ENCODE measurements around the gene BCL2. TPM values are rescaled to one million over a fixed set of nuclear protein-coding genes. Genes with fewer than 3 reads are reported as not detected.

The BCL2 gene
- total RNA-seq, 4 donors from 2014 or later: 14.3 to 34.8 (median 23.5) TPM

- Histone ChIP-seq H3K27me3 (no peaks in the 10 kb centered on the region), H3K9me3 (no peaks in the 10 kb centered on the region), H3K36me3 (no peaks in the 10 kb centered on the region), H3K4me3 (no peak overlapping the region), H3K4me1 (peaks cover 0 to 17% (median 3%) of the 10 kb centered on the region in 4 donors), H3K27ac (no peak overlapping the region)
- WGBS, 2 donors (ENCODE audit: low coverage in 1 of 2): 83% methylated on average over 8 of the region's 8 CpGs
- DNase-seq: no peak
- intact Hi-C loops (cut with DNase I; ENCODE audit: low total_unique reads): no loop called here
- no peak for TF ChIP-seq POLR2A (IDR thresholded peaks at IDR 0.05)
- in situ Hi-C loops (cut with MboI; ENCODE audit: low pct_ligation_motif_present in 1 of 4, low pct_unique_long_range_greater_than_20kb in 1 of 4, low sequenced_read_pairs in 3 of 4): no loop called here
These were observed 105.5 kb downstream of the BCL2 start for GRCh38 chr18:63213936-63214671.

- 80 to 81% methylated on average over 3 to 6 of the region's 6 CpGs for WGBS, 2 donors (ENCODE audit: low coverage in 1 of 2)
- Histone ChIP-seq H3K27ac (no peak overlapping the region), H3K4me1 (peaks cover 0 to 21% (median 9%) of the 10 kb centered on the region in 4 donors)
These were observed 106.2 kb downstream of the BCL2 start for GRCh38 chr18:63213331-63213900.

GRCh38 chr18:63210521-63210920, 109.0 kb downstream of the BCL2 start:
- DNase-seq: no peak
- WGBS, 2 donors (ENCODE audit: low coverage in 1 of 2): 82 to 85% methylated on average over 3 of the region's 3 CpGs
- Histone ChIP-seq H3K9me3 (no peaks in the 10 kb centered on the region), H3K4me1 (peaks cover 0 to 40% (median 26%) of the 10 kb centered on the region in 4 donors), H3K36me3 (no peaks in the 10 kb centered on the region), H3K4me3 (no peak overlapping the region), H3K27me3 (no peaks in the 10 kb centered on the region), H3K27ac (no peak overlapping the region)
- in situ Hi-C loops (cut with MboI; ENCODE audit: low pct_ligation_motif_present in 1 of 4, low pct_unique_long_range_greater_than_20kb in 1 of 4, low sequenced_read_pairs in 3 of 4): no loop called here
- TF ChIP-seq CTCF (IDR thresholded peaks at IDR 0.05): no peak
- TF ChIP-seq POLR2AphosphoS5 (IDR thresholded peaks at IDR 0.05): no peak
- TF ChIP-seq POLR2A (IDR thresholded peaks at IDR 0.05): no peak
- TF ChIP-seq EP300 (IDR thresholded peaks at IDR 0.05; ENCODE audit: low read depth): no peak
- intact Hi-C loops (cut with DNase I; ENCODE audit: low total_unique reads): no loop called here

More at GRCh38 chr18:63213331-63213900, 106.2 kb downstream of the BCL2 start:
- H3K4me3 ChIP-seq: no peak overlapping the region
- H3K9me3 ChIP-seq: no peaks in the 10 kb centered on the region
- no peaks in the 10 kb centered on the region for H3K36me3 ChIP-seq
- no peaks in the 10 kb centered on the region for H3K27me3 ChIP-seq
- in situ Hi-C loops (cut with MboI; ENCODE audit: low pct_ligation_motif_present in 1 of 4, low pct_unique_long_range_greater_than_20kb in 1 of 4, low sequenced_read_pairs in 3 of 4): no loop called here
- intact Hi-C loops (cut with DNase I; ENCODE audit: low total_unique reads): no loop called here
- TF ChIP-seq CTCF (IDR thresholded peaks at IDR 0.05): no peak
- no peak for TF ChIP-seq POLR2A (IDR thresholded peaks at IDR 0.05)
- no peak for TF ChIP-seq EP300 (IDR thresholded peaks at IDR 0.05; ENCODE audit: low read depth)
- TF ChIP-seq POLR2AphosphoS5 (IDR thresholded peaks at IDR 0.05): no peak
- no peak for DNase-seq

GRCh38 chr18:63208676-63209075, 110.9 kb downstream of the BCL2 start:
- intact Hi-C loops (cut with DNase I; ENCODE audit: low total_unique reads): no loop called here
- no peak for TF ChIP-seq CTCF (IDR thresholded peaks at IDR 0.05)
- no peak for TF ChIP-seq POLR2A (IDR thresholded peaks at IDR 0.05)
- no peak for TF ChIP-seq EP300 (IDR thresholded peaks at IDR 0.05; ENCODE audit: low read depth)
- no peak for TF ChIP-seq POLR2AphosphoS5 (IDR thresholded peaks at IDR 0.05)
- DNase-seq: no peak
- Histone ChIP-seq H3K9me3 (no peaks in the 10 kb centered on the region), H3K27ac (peak overlapping the region in 2 of 4 donors; percentile 52 to 73), H3K36me3 (no peaks in the 10 kb centered on the region), H3K4me1 (peaks cover 0 to 40% (median 26%) of the 10 kb centered on the region in 4 donors), H3K27me3 (no peaks in the 10 kb centered on the region), H3K4me3 (no peak overlapping the region)
- in situ Hi-C loops (cut with MboI; ENCODE audit: low pct_ligation_motif_present in 1 of 4, low pct_unique_long_range_greater_than_20kb in 1 of 4, low sequenced_read_pairs in 3 of 4): no loop called here
- WGBS, 2 donors (ENCODE audit: low coverage in 1 of 2): 76 to 100% methylated on average over 1 to 3 of the region's 3 CpGs

All from transverse colon (tissue), 4 donors.